Esophagus squamous epithelium (tissue), 5 donors: ENCODE data around the gene DNAJA2. TPM values are rescaled to one million over a fixed set of nuclear protein-coding genes. Genes with fewer than 3 reads are reported as not detected.
A peak's percentile ranks its signal among the peaks of the same experiment; 100 is the strongest.

Experiments used
- DNase-seq: peaks from one replicate; lab custom pipeline; 2025; lab: John Stamatoyannopoulos, UW
- H3K27ac ChIP-seq, 4 donors: fragments of 200-600 bp; sonication (generic); one replicate each; pipeline ENCODE4 v1.5.1; 2016 to 2019; ENCODE audit warnings: mild to moderate bottlenecking in 1 of 4
- H3K27me3 ChIP-seq, 4 donors: fragments of 200-600 bp; sonication (generic); 1 replicate in 3 of 4; 2 replicates in 1 of 4; pipeline versions ENCODE4 v1.5.1 to v1.6.0; 2017 to 2021; ENCODE audit warnings: antibody characterized with exemption in 1 of 4
- H3K36me3 ChIP-seq, 3 donors: fragments of 200-600 bp; sonication (generic); one replicate each; pipeline ENCODE4 v1.5.1; 2016 to 2019
- H3K4me1 ChIP-seq, 3 donors: fragments of 200-600 bp; sonication (generic); one replicate each; pipeline ENCODE4 v1.5.1; 2017 to 2019
- H3K4me3 ChIP-seq, 4 donors: fragments of 200-600 bp; sonication (generic); 1 replicate in 3 of 4; 2 replicates in 1 of 4; pipeline ENCODE4 v1.5.1; 2016 to 2019; ENCODE audit warnings: mild to moderate bottlenecking in 2 of 4, moderate library complexity in 1 of 4
- H3K9me3 ChIP-seq, 3 donors: fragments of 200-600 bp; sonication (generic); one replicate each; pipeline ENCODE4 v1.5.1; 2016 to 2019
- POLR2A ChIP-seq, 4 donors: fragments of 450-650 bp; IDR thresholded peaks; one replicate each; pipeline ENCODE4 v1.6.1; 2017; ENCODE audit warnings: antibody characterized with exemption in 4 of 4, mild to moderate bottlenecking in 4 of 4, moderate library complexity in 3 of 4
- WGBS, 2 donors: methylation state at CpG; one replicate each; pipeline ENCODE4 v1.1.5; 2018; 5-methylcytosine and 5-hydroxymethylcytosine counted together
- intact Hi-C: fragments of 100-400 bp; cut with DNase I; formaldehyde crosslinking; loops from one replicate; pipeline ENCODE4 v1.15.0; 2022
- total RNA-seq, 4 donors: library from RNA; depleted of rRNA; stranded (reverse); fragments of >200 nt; gene quantifications; one replicate each; pipeline ENCODE4 v1.1.0, GENCODE V29; 2016
- TF ChIP-seq, protein P1 (sequence below), 6 experiments: fragments of 450-650 bp in 4 of 6; fragments of 200-600 bp in 2 of 6; sonication (generic) in 2 of 6; IDR thresholded peaks; one replicate each; pipeline ENCODE4 v1.5.1; 2016 to 2019; ENCODE audit warnings: antibody characterized with exemption in 6 of 6, mild to moderate bottlenecking in 4 of 6, moderate library complexity in 4 of 6
- donor health status: DM: yes; HTN: yes; CAD: no.

DNAJA2 gene
- 10 to 100 TPM; 39.0 to 69.7 (median 58.2) TPM for total RNA-seq

DNA sequence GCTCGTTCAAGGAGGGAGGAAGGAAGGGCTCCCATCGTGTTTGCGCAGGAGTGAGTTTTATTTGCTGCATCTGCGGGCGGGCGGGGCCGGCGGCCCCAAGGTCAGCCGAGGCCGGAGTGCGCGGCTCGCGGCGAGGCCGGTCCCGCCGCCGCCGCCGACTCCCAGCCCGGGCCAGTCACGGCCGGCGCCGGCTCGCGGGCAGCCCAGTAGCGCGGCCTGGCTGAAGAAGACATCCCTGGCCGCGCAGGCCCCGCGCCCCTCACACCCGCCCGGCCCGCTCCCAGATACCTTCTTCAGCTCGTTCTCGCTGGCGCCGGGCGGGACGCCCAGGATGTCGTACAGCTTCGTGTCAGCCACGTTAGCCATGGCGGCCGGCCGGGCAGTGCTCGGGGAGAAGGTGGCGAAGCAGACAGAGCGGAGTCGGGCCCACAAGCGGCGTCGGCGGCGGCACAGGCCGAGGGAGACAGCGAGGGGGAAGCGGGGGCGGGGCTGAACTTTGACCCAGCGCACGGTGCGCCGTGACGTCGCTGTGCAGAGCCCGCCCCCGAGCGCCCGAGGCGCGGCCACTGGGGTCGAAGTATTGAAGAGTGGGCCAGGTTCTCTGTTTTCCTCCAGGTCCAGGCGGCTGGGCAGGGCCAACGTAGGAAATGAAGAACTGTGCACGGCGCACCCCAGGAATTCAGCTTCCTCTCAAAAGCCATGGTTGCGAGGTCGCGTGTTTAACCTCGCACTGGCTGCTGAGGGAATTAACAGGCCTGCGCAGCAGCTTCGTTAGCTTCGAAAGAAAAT is at the start of gene DNAJA2:
Gene DNAJA2 (minus strand): TSS at position 468 of the 789 bp plus-strand sequence. CDS start 102 bp downstream, at position 366.
- no peaks in the 10 kb centered on the region for H3K9me3 ChIP-seq
- peak within 1 kb of the TSS; percentile 81 to 98 (median 92) for H3K4me3 ChIP-seq
- peaks cover 3 to 48% (median 32%) of the 10 kb centered on the region in 3 donors for H3K4me1 ChIP-seq
- WGBS, 2 donors = 0 to 8% methylated on average over 5 of the region's 86 CpGs
- TF ChIP-seq POLR2A (IDR thresholded peaks at IDR 0.05) = peak in 3 of 4 donors; percentile 37 to 92 (median 79)
- TF ChIP-seq, protein P1, sequence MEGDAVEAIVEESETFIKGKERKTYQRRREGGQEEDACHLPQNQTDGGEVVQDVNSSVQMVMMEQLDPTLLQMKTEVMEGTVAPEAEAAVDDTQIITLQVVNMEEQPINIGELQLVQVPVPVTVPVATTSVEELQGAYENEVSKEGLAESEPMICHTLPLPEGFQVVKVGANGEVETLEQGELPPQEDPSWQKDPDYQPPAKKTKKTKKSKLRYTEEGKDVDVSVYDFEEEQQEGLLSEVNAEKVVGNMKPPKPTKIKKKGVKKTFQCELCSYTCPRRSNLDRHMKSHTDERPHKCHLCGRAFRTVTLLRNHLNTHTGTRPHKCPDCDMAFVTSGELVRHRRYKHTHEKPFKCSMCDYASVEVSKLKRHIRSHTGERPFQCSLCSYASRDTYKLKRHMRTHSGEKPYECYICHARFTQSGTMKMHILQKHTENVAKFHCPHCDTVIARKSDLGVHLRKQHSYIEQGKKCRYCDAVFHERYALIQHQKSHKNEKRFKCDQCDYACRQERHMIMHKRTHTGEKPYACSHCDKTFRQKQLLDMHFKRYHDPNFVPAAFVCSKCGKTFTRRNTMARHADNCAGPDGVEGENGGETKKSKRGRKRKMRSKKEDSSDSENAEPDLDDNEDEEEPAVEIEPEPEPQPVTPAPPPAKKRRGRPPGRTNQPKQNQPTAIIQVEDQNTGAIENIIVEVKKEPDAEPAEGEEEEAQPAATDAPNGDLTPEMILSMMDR (IDR thresholded peaks at IDR 0.05) = no peak
- DNase-seq = peak; percentile 50
- intact Hi-C loops = no loop called here
- H3K36me3 ChIP-seq = peaks cover 0 to 35% (median 7%) of the 10 kb centered on the region in 3 donors
- no peaks in the 10 kb centered on the region for H3K27me3 ChIP-seq
- H3K27ac ChIP-seq = peak within 1 kb of the TSS; percentile 97 to 99 (median 98)

DNA sequence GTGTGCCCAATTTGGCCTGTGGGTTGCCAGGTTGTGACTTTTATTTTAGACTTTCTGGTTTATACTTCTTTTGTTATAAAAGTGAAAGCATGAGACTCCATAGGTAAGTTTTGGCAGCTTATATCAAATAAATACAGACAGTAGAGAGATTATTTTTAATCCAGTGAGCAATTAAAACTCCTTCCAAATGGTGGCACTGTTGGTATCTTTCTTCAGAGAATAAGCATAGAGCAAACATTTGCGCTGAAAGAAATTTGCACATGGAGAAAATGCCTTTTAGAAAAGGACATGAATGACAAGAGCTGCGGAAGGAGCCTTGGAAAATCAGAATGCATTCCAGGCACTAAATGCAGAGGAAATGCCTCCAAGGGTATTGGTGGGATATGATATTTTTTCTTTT is 46.1 kb upstream of the DNAJA2 start:
- H3K36me3 ChIP-seq = no peaks in the 10 kb centered on the region
- no peak for TF ChIP-seq POLR2A (IDR thresholded peaks at IDR 0.05)
- TF ChIP-seq, protein P1 (IDR thresholded peaks at IDR 0.05) = no peak
- H3K4me3 ChIP-seq = no peak overlapping the region
- no peaks in the 10 kb centered on the region for H3K9me3 ChIP-seq
- WGBS, 2 donors = 43 to 46% methylated on average over 2 of the region's 2 CpGs
- peaks cover 0 to 4% (median 0%) of the 10 kb centered on the region in 4 donors for H3K27me3 ChIP-seq
- intact Hi-C loops = no loop called here
- no peaks in the 10 kb centered on the region for H3K4me1 ChIP-seq
- no peak for DNase-seq
- H3K27ac ChIP-seq = no peak overlapping the region

DNA sequence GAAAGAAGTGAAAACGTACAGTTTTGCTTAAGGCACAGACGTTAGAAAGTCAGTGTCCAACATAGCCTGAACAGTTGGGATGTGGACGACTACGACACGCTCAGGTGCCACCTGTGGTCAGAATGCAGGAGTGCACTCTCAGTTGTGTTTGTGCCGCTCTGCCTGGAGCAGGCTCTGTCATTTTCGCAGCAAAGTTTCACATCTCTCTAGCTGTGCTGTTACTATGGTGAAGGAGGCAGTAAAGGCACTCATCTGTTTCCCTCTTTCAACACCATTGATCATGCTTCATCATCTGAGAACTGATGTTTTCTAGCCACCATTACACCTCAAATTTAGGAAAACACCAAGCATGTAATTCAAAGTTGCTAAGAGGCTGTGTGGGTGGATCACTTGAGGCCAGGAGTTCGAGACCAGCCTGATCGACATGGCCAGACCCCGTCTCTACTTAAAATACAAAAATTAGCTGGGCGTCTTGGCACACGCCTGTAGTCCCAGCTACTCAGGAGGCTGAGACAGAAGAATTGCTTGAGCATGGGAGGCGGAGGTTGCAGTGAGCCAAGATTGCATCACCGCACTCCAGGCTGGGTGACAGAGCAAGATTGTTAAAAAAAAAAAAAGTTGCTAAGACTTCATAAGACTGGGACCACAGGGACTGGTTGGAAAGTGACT is 44.9 kb upstream of the DNAJA2 start:
- DNase-seq = no peak
- Histone ChIP-seq H3K4me3 (no peak overlapping the region), H3K27ac (no peak overlapping the region), H3K36me3 (no peaks in the 10 kb centered on the region), H3K27me3 (peaks cover 0 to 4% (median 0%) of the 10 kb centered on the region in 4 donors), H3K9me3 (no peaks in the 10 kb centered on the region), H3K4me1 (no peaks in the 10 kb centered on the region)
- no peak for TF ChIP-seq POLR2A (IDR thresholded peaks at IDR 0.05)
- TF ChIP-seq, protein P1 (IDR thresholded peaks at IDR 0.05) = peak; percentile 20 to 56 (median 42)
- intact Hi-C loops = no loop called here
- WGBS, 2 donors = 40 to 46% methylated on average over 12 to 14 of the region's 14 CpGs

DNA sequence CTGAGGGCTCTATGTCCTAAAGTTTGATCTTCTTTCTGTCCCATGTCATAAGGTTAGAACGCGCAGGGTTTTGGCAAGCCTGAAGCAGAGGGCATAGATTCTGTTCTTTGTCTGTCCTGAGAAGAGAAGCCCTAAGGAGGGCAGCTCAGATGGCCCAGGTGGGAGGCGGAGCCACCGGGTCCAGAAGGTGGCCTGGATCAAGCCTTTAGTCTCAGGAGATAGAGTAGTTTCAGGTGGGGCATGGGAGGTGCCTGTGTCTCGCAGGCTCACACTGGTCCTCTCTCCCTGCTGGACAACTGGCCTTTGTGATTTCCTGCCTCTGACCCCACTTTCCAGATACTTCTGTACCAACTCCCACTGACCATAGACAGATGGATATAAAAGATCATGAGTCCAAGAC is 44.2 kb upstream of the DNAJA2 start:
- WGBS, 2 donors = 75 to 91% methylated on average over 5 of the region's 5 CpGs
- H3K4me3 ChIP-seq = no peak overlapping the region
- no peak for DNase-seq
- H3K9me3 ChIP-seq = no peaks in the 10 kb centered on the region
- H3K36me3 ChIP-seq = no peaks in the 10 kb centered on the region
- H3K27me3 ChIP-seq = peaks cover 0 to 4% (median 0%) of the 10 kb centered on the region in 4 donors
- H3K4me1 ChIP-seq = no peaks in the 10 kb centered on the region
- no peak overlapping the region for H3K27ac ChIP-seq
- TF ChIP-seq, protein P1 (IDR thresholded peaks at IDR 0.05) = no peak
- no peak for TF ChIP-seq POLR2A (IDR thresholded peaks at IDR 0.05)
- intact Hi-C loops = no loop called here

DNA sequence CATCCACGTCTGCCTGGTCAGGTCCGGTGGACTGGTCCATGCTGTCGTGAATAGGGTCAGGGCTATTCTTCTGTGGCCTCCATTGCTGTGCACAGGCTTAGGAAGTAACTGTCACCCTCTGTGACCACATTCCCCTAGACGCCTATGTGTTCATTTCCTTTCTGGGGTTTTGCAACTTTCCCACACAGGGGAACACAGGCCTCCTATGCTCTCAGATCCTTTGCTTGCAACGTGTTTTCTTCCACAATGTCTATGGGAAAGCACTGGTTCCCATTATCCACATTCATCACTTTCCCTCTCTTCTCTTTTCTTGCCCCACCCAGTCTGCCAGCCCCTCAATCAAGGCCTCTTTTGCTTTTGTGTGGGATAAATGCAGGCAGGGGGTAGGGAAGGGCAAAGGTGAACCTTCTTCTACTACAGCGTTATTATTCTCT is 43.2 kb upstream of the DNAJA2 start:
- H3K27me3 ChIP-seq = peaks cover 0 to 4% (median 0%) of the 10 kb centered on the region in 4 donors
- no peaks in the 10 kb centered on the region for H3K9me3 ChIP-seq
- H3K4me1 ChIP-seq = no peaks in the 10 kb centered on the region
- WGBS, 2 donors = 46 to 50% methylated on average over 5 to 6 of the region's 6 CpGs
- intact Hi-C loops = no loop called here
- H3K4me3 ChIP-seq = no peak overlapping the region
- DNase-seq = no peak
- H3K36me3 ChIP-seq = no peaks in the 10 kb centered on the region
- no peak overlapping the region for H3K27ac ChIP-seq
- TF ChIP-seq POLR2A (IDR thresholded peaks at IDR 0.05) = no peak
- TF ChIP-seq, protein P1 (IDR thresholded peaks at IDR 0.05) = no peak
